Mesenchymal stem cell (in vitro differentiated cells and primary cell): ENCODE results near the gene SKI.

ENCODE experiments used
- DNase-seq: peaks from one replicate; pipeline ENCODE4 v3.0.0-alpha.2; 2013
- H2AFZ ChIP-seq: one replicate; pipeline ENCODE4 v1.6.1; 2013; ENCODE audit warnings: low read depth, mild to moderate bottlenecking, control low read depth, inconsistent platforms, low read length, moderate library complexity
- H2AK5ac ChIP-seq: 2 replicates; pipeline ENCODE4 v1.6.1; 2013; ENCODE audit warnings: low read length, moderate library complexity, mild to moderate bottlenecking, inconsistent platforms; ENCODE audit not compliant: severe bottlenecking
- H2BK120ac ChIP-seq: one replicate; pipeline ENCODE4 v1.6.1; 2013; ENCODE audit warnings: low read depth, mild to moderate bottlenecking, inconsistent platforms, low read length, moderate library complexity
- H2BK12ac ChIP-seq, 2 experiments: one replicate each; pipeline ENCODE4 v1.6.1; 2013; ENCODE audit warnings: inconsistent platforms in 2 of 2, low read length in 2 of 2, mild to moderate bottlenecking in 2 of 2, moderate library complexity in 2 of 2, control low read depth in 1 of 2
- H2BK15ac ChIP-seq: one replicate; pipeline ENCODE4 v1.6.1; 2013; ENCODE audit warnings: mild to moderate bottlenecking, low read depth, inconsistent platforms; ENCODE audit not compliant: poor library complexity, severe bottlenecking
- H2BK5ac ChIP-seq: 2 replicates; pipeline ENCODE4 v1.6.1; 2013; ENCODE audit warnings: low read depth, mild to moderate bottlenecking, low read length, control low read depth, inconsistent platforms; ENCODE audit not compliant: poor library complexity, severe bottlenecking
- H3K14ac ChIP-seq, 2 experiments: one replicate each; pipeline ENCODE4 v1.6.1; 2013; ENCODE audit warnings: inconsistent platforms in 2 of 2, low read length in 2 of 2, control low read depth in 1 of 2, mild to moderate bottlenecking in 1 of 2, moderate library complexity in 1 of 2
- H3K18ac ChIP-seq, 2 experiments: one replicate each; pipeline ENCODE4 v1.6.1; 2013; ENCODE audit warnings: inconsistent platforms in 2 of 2, low read length in 2 of 2, control low read depth in 1 of 2, low read depth in 1 of 2, mild to moderate bottlenecking in 1 of 2
- H3K23ac ChIP-seq, 2 experiments: one replicate each; pipeline ENCODE4 v1.6.1; 2013; ENCODE audit warnings: inconsistent platforms in 2 of 2, low read length in 2 of 2, mild to moderate bottlenecking in 2 of 2, moderate library complexity in 2 of 2, control low read depth in 1 of 2
- H3K27ac ChIP-seq: 2 replicates; pipeline ENCODE4 v1.5.1; 2013; ENCODE audit warnings: mild to moderate bottlenecking, moderate library complexity, low read length, control low read depth, inconsistent platforms; ENCODE audit not compliant: poor library complexity, severe bottlenecking
- H3K27me3 ChIP-seq, 2 experiments: 2 replicates each; pipeline versions ENCODE4 v1.6.1 to v1.7.0; 2013; ENCODE audit warnings: low read length in 2 of 2, mild to moderate bottlenecking in 2 of 2, moderate library complexity in 2 of 2, control low read depth in 1 of 2, inconsistent platforms in 1 of 2; ENCODE audit not compliant: control insufficient read depth in 1 of 2, insufficient read depth in 1 of 2
- H3K36me3 ChIP-seq, 2 experiments: 2 replicates each; pipeline versions ENCODE4 v1.6.1 to v1.7.0; 2013; ENCODE audit warnings: low read length in 2 of 2, control low read depth in 1 of 2, inconsistent platforms in 1 of 2, low read depth in 1 of 2, mild to moderate bottlenecking in 1 of 2; ENCODE audit not compliant: insufficient read depth in 2 of 2, control insufficient read depth in 1 of 2
- H3K4ac ChIP-seq, 2 experiments: one replicate each; pipeline ENCODE4 v1.6.1; 2013; ENCODE audit warnings: inconsistent platforms in 2 of 2, low read length in 2 of 2, mild to moderate bottlenecking in 2 of 2, moderate library complexity in 2 of 2, control low read depth in 1 of 2, low read depth in 1 of 2
- H3K4me1 ChIP-seq: 2 replicates; pipeline ENCODE4 v1.6.1; 2013; ENCODE audit warnings: low read depth, low read length, control low read depth; ENCODE audit not compliant: control insufficient read depth, insufficient read depth
- H3K4me2 ChIP-seq: 2 replicates; pipeline ENCODE4 v1.6.1; 2013; ENCODE audit warnings: low read length, mild to moderate bottlenecking, inconsistent platforms; ENCODE audit not compliant: poor library complexity, severe bottlenecking
- H3K4me3 ChIP-seq, 2 experiments: 2 replicates each; pipeline versions ENCODE4 v1.5.1 to v1.7.0; 2013; ENCODE audit warnings: low read length in 2 of 2, mild to moderate bottlenecking in 2 of 2, control low read depth in 1 of 2, low read depth in 1 of 2; ENCODE audit not compliant: insufficient read depth in 1 of 2
- H3K79me1 ChIP-seq: replicated peaks from 2 replicates; pipeline ENCODE4 v1.6.1; 2013; ENCODE audit warnings: mild to moderate bottlenecking, control low read depth, low read length, inconsistent platforms; ENCODE audit not compliant: poor library complexity, severe bottlenecking
- H3K9ac ChIP-seq: 2 replicates; pipeline ENCODE4 v1.7.0; 2013; ENCODE audit warnings: mild to moderate bottlenecking, low read length, moderate library complexity
- H3K9me3 ChIP-seq: 2 replicates; pipeline ENCODE4 v1.7.0; 2013; ENCODE audit warnings: mild to moderate bottlenecking, low read length; ENCODE audit not compliant: control insufficient read depth
- H4K8ac ChIP-seq: one replicate; pipeline ENCODE4 v1.6.1; 2013; ENCODE audit warnings: inconsistent platforms, mild to moderate bottlenecking, low read length, moderate library complexity
- H4K91ac ChIP-seq: one replicate; pipeline ENCODE4 v1.6.1; 2013; ENCODE audit warnings: mild to moderate bottlenecking, low read length, inconsistent platforms
- WGBS: methylation state at CpG from one replicate; pipeline ENCODE4 v1.1.7; 2013; ENCODE audit warnings: mixed read lengths; 5-methylcytosine and 5-hydroxymethylcytosine counted together

SKI gene

DNA sequence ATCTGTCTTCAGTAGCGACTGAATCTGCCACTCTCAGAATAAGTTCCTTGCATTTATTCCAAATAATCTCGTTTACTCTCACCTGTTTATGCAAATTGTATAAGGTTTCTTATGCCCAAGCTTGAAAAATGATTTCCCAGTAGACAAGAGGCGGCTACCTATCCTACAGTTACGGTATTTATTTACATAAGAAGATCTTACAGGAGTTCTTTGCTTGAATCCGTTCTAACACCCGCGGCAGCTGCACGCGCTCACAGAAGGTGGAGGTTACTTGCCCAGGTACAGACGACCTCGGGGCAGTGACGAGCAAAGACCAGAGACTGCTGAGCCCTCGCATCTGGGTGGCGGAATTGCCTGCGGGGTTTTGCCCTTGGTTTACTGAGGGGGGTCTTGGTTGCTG, 79.9 kb downstream of the SKI start:
- Histone ChIP-seq H2AK5ac (no peak overlapping the region), H2AFZ (no peak overlapping the region), H3K27me3 (no peaks in the 10 kb centered on the region), H3K4me1 (peaks cover 24% of the 10 kb centered on the region), H3K36me3 (peaks cover 54 to 75% of the 10 kb centered on the region in 2 experiments), H2BK120ac (no peak overlapping the region), H3K18ac (no peak overlapping the region), H4K91ac (no peak overlapping the region), H2BK15ac (no peak overlapping the region), H3K27ac (no peak overlapping the region), H3K4me3 (no peak overlapping the region), H3K79me1 (peaks cover 55% of the 10 kb centered on the region), H4K8ac (no peak overlapping the region), H3K4ac (no peak overlapping the region), H3K23ac (no peak overlapping the region), H3K4me2 (no peak overlapping the region), H3K9ac (no peak overlapping the region), H3K9me3 (no peaks in the 10 kb centered on the region), H2BK12ac (no peak overlapping the region), H3K14ac (no peak overlapping the region), H2BK5ac (no peak overlapping the region)
- WGBS: 96% methylated on average over 14 of the region's 15 CpGs
- no peak for DNase-seq

DNA sequence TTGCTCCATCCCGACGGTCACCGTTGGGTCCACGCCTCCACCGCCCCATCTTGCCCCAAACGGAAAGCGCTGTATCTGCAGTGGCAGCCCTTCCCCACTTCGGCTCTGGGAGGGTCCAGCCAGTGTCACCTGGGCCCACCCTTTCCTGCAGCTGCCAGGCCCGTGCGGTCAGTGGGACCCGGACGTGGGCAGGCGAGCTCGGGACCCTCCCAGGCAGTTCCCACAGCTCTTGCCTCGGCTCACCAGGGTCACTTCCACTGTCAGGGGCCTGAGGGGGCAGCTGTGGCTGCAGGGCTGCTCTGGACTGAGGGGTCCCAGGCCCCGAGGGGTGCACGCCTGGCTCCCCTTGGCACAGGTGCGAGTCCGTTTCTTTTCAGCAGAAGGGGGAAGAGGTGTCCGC, 80.7 kb downstream of the SKI start:
- Histone ChIP-seq H3K4me3 (no peak overlapping the region), H2BK5ac (no peak overlapping the region), H3K9me3 (no peaks in the 10 kb centered on the region), H3K27ac (no peak overlapping the region), H3K9ac (no peak overlapping the region), H3K23ac (no peak overlapping the region), H3K4ac (no peak overlapping the region), H2AK5ac (no peak overlapping the region), H4K91ac (no peak overlapping the region), H3K18ac (no peak overlapping the region), H2BK120ac (no peak overlapping the region), H2AFZ (no peak overlapping the region), H3K36me3 (peaks cover 45 to 71% of the 10 kb centered on the region in 2 experiments), H4K8ac (no peak overlapping the region), H2BK15ac (no peak overlapping the region), H3K4me2 (no peak overlapping the region), H3K27me3 (no peaks in the 10 kb centered on the region), H3K14ac (no peak overlapping the region), H3K79me1 (peaks cover 56% of the 10 kb centered on the region), H3K4me1 (peaks cover 33% of the 10 kb centered on the region), H2BK12ac (no peak overlapping the region)
- DNase-seq: no peak
- WGBS: 95% methylated on average over 15 of the region's 20 CpGs

DNA sequence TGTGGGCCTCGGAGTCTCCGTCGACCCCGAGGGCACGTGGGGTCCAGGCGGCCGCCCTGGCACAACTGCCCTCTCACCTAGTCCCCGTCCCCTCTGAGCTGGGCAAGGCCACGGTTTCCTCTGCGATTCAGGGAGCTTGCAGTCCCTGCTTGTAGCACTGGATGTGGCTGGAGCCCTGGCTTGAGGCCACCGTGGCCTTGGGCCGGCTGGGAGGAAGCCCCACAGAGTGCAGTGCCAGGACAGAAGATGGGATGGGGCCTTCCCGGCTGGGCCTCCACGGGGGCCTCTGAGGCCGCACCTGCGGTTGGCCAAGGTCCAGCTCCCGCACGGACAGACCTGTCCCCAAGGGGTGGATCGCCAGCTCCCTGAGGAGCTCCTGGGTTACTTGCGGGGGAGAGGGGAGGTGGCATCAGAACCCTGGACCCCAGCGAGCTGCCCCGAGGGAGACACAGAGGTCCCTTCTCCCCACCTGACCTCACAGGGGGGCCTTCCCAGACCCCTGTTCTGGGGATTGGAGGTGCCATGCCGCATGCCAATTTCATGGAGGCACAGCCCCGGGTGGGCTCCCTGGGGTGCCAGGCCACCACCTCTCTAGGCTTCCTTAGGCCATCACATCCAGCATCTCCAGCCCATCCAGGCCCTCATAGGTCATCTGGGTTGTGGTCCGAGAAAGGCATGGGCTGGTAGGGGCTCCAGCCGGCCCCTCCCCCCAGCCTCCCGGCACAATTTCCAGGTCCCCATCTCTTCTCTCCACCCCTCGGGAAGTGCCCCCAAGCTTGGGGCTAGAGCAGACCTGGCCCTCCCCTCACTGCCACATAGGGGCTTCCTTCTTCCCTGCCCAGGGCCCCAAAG, 82.4 kb downstream of the SKI start:
- Histone ChIP-seq H2AK5ac (no peak overlapping the region), H4K8ac (peak overlapping the region; percentile 71), H3K79me1 (peaks cover 40% of the 10 kb centered on the region), H3K18ac (peak overlapping the region in 1 of 2 experiments; percentile 90), H3K4ac (peak overlapping the region in 1 of 2 experiments; percentile 55), H2BK120ac (no peak overlapping the region), H2BK15ac (peak overlapping the region; percentile 57), H3K4me3 (no peak overlapping the region), H3K9me3 (no peaks in the 10 kb centered on the region), H3K14ac (no peak overlapping the region), H3K36me3 (peaks cover 28 to 54% of the 10 kb centered on the region in 2 experiments), H2BK12ac (peak overlapping the region; percentile 20 to 70), H3K27me3 (no peaks in the 10 kb centered on the region), H3K27ac (no peak overlapping the region), H2BK5ac (no peak overlapping the region), H3K4me1 (peaks cover 42% of the 10 kb centered on the region), H4K91ac (peak overlapping the region; percentile 74), H3K23ac (no peak overlapping the region), H3K9ac (peak overlapping the region; percentile 61), H3K4me2 (no peak overlapping the region), H2AFZ (no peak overlapping the region)
- DNase-seq: no peak
- 91% methylated on average over 28 of the region's 28 CpGs for WGBS

DNA sequence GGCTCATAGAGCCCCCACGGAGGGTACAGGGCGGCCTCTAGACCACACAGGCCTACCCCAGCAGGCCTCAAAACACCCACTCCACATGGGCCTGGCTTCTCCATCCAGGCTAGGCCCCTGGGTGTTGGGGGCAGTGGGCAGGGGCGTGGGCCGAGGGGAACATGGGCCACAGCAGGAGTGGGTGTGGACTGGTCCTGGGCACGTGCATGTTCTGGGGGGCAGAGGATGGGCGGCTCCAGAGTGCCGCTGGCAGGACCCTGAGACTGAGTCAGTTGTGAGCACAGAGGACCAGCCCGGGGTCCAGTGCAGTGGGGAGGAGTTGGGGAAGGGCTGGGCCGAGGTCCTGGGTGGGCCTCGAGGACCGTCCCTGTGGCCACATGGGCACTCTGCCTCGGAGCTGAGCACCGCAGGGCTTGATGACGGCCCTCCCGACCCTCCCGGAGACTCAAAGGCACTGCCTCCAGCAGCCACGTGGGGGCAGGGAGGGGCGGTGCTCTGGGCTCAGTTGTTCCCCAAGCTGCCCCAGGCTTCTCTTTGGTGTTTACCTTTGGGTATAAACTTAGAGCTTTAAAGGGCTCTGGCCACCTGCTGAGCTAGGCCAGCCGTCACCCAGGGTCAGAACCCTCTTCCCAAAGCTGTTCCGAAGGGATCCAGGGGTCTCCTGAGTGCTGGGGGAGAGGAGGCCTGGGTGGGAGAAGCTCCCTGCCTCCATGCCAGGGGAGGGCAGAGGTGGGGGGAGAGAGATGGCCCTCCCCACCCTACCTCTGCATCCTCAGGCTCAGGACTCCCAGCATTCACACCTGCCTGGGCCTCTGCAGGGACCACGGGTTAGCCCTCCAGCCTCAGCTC, 83.3 kb downstream of the SKI start:
- H2BK120ac ChIP-seq: no peak overlapping the region
- H2BK15ac ChIP-seq: peak overlapping the region; percentile 20
- peak overlapping the region in 1 of 2 experiments; percentile 53 for H3K23ac ChIP-seq
- H3K9me3 ChIP-seq: no peaks in the 10 kb centered on the region
- H3K4me2 ChIP-seq: no peak overlapping the region
- peak overlapping the region in 1 of 2 experiments; percentile 9 for H3K14ac ChIP-seq
- H3K36me3 ChIP-seq: peaks cover 28 to 46% of the 10 kb centered on the region in 2 experiments
- peaks cover 35% of the 10 kb centered on the region for H3K79me1 ChIP-seq
- H3K27me3 ChIP-seq: no peaks in the 10 kb centered on the region
- WGBS: 32% methylated on average over 18 of the region's 21 CpGs
- H3K4me1 ChIP-seq: peaks cover 50% of the 10 kb centered on the region
- peak; percentile 78 for DNase-seq
- H3K9ac ChIP-seq: peak overlapping the region; percentile 61
- H2AK5ac ChIP-seq: peak overlapping the region; percentile 16
- peak overlapping the region in 1 of 2 experiments; percentile 14 for H3K4me3 ChIP-seq
- peak overlapping the region; percentile 55 to 70 for H3K4ac ChIP-seq
- H3K27ac ChIP-seq: peak overlapping the region; percentile 25
- peak overlapping the region; percentile 85 for H4K8ac ChIP-seq
- H2BK5ac ChIP-seq: no peak overlapping the region
- H3K18ac ChIP-seq: peak overlapping the region; percentile 86 to 90
- peak overlapping the region; percentile 72 to 91 for H2BK12ac ChIP-seq
- H2AFZ ChIP-seq: no peak overlapping the region
- peak overlapping the region; percentile 98 for H4K91ac ChIP-seq
